HG02943 (cell line): Measurements from ENCODE around the gene RHBDF2.

Experiments used
- ATAC-seq: cut with Tn5 transposase; IDR thresholded peaks from one replicate; pipeline ENCODE4 v1.9.1; 2021; ENCODE audit warnings: mild to moderate bottlenecking, low read depth, moderate library complexity; ENCODE audit not compliant: unreplicated experiment

Gene RHBDF2

DNA sequence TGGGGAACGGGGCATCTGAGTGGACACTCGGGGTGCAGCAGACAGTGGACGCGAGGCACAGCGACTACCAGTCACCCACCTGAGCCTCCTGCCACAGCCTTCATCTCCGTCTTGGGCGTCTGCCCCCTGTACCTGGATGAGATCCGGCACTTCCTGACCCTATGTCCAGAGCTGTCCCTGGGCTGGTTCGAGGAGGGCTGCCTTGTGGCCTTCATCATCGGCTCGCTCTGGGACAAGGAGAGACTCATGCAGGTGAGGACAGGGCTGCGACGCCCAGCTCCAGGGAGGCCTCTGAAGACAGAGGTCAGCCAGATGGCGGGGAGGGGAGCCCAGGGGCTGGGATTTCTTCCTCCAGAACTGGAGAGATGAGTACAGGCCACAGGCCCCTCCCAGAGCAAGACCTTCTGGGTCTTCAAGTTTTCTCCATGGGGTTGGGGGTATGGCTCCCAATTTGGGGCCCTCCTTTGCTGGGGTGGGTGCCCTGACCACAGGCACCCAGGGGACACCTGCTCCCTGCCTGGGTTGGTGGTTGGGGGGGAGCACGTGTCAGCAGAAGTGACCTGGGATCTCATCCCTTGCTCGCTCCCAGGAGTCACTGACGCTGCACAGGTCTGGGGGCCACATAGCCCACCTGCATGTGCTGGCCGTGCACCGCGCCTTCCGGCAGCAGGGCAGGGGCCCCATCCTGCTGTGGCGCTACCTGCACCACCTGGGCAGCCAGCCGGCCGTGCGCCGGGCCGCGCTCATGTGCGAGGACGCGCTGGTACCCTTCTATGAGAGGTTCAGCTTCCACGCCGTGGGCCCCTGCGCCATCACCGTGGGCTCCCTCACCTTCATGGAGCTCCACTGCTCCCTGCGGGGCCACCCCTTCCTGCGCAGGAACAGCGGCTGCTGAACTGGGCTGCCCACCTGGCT is 31.9 kb downstream of the RHBDF2 start:
- no peak for ATAC-seq

DNA sequence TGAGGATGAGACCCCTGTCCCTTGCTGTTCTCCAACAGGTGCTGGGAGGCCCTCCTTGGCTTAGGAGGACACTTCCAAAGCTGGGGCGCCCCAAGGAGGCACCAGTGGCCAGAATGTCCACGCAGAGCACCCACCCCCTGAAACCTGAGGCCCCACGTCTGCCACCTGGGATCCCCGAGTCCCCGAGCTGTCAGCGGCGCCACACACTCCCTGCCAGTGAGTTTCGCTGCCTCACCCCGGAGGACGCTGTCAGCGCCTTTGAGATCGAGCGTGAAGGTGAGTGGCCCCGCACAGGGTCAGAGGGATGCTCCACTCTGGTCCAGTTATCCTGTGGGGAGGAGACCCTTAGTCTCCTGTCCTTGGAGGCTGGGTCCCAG is 32.6 kb downstream of the RHBDF2 start:
- no peak for ATAC-seq

DNA sequence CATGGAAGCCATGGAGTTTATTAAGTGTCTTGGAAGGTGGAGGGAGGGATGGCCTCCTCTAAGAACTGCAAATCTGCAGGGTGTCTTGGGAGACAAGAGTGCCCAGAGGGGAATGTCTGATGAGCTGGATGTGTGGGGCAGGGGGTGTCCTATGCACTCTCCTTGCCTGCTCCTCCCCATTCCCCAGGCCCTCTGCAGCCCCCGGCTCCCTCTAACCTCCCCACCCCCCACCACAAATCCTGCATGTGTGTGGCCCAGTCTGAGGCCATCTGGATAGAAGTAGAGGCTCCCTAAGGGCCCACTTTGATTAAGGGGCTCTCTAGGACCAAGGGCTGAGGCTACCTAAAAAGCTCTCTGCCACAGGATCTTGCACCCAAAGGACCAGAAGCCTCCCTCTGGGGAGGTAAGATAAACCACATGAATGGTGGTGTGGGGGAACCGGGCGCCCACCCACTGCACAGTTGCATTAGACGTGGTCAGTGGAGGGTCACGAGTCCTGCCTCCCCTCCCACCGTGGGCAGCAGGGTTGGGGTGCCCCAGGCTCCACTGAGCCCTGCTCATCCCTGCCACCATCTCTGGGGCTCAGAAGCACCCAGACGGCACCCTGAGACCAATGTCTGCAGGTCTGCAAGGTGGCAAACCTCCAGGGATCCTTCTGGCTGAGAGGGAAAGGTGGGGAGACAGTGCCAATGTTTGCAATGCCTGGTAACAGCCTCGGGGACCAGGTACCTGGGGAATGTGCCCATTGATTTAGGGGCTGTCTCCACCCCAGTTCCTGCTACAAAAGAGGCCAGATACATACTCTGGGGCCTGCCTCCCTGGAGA is 33.2 kb downstream of the RHBDF2 start:
- no peak for ATAC-seq

DNA sequence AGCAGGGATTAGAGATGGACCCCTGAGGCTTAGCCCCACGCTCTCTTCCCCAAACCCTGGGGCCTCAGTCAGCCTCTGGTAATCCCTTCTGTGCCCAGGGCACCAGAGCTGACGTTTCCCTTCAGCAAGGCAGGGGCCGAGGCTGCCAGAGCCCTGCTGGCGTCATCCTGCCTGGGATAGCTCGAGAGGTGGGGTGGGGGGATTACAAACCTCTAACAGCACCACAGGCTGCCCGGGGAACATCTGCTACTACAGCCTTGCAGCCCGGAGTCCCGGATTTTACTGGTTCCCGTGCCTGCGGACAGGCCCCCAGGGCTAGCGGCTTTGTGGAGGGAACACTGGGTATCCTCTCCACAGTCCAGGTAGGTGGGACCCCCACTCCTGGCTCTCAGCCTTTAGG is 33.9 kb downstream of the RHBDF2 start, which contains the start of gene AANAT:
Gene AANAT (plus strand): TSS at position 238 of the 400 bp plus-strand sequence. CDS start 1,144 bp downstream, outside the sequence.
- ATAC-seq, result no peak

- ATAC-seq, result no peak
Observed at GRCh38 chr17:76466775-76467130, 34.5 kb downstream of the RHBDF2 start.

- no peak for ATAC-seq
Observed at GRCh38 chr17:76462556-76463290, 38.5 kb downstream of the RHBDF2 start.

DNA sequence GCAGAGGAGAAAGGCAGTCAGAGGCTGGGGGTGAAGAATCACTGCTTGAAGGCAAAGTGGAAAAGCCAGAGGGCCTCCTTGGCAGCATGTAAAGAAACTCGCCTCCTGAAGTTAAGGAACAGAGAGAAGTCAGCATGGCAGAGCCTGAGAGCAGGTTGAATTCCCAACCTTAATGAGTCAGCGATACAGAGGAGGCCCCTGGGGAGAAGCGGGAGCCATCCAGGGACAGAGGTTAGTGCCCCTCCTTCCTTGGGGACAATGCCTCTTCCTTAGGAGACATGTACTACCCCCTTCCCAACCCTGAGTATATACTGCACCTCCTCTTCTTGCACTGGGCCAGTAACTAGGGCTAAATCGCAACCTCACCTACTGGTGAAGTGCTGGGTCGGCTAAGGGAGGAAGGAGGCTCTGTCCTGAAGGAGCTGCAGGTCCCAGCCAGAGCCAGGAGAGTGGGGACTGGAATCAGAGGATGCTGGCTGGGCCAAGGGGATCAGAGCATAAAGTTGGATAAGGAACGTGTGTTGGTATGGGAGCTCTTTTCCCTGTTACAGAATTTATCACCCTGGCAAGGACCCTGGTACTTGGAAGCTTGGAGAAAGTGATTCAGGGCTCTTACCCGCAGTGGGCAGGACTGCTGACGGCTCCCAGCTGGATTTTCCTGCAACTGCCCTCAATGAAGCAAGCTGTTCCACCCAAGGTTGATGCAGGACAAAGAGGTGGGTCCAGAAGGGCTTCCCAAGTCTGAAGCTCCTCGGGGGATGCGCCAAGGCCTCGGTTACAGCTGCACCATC is 39.3 kb downstream of the RHBDF2 start:
- no peak for ATAC-seq

- ATAC-seq, result no peak
Observed at GRCh38 chr17:76459674-76460073, 41.5 kb downstream of the RHBDF2 start.

DNA sequence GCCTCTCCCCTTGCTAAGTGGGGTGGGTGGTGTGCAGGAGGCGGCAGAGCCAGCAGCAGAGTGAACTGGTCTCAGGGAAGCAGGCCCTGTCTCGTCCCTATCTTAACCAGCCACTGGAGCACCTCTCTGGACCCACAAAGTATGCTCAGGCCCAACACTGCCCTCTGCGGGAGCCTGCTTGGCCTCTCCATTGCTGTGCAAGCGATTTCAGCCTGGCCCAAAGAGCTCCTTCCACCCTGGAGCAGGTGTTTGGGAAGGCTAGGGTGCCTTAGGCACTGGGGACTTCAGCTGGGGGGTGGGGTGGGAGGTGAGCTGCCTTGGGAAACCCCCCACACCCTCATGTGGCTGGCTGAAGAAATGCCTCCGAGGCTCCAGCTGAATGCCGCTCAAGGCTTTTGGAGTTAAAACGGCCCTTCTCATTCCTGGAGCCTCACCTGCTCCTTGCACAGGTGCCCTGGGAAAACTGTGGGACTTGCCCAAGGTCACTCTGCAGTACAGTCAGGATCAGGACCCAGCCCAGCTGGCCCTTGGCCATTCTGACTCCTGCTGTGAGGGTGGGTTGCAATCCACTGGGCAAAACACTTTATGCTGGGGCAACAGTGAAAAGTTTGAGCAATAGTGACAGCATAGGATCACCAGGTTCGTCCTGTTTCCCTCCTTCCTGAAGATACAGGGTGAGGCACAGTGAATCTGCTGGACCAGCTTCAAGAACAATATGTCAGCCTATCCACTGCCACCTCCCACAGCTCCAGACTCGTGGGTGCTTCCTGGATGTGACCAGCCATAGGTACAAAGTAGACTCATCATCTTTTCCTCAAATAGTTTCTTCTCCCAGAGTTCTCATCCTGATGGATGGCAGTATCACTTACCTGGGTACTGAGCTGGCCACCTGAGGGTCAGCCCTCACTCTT is 42.4 kb downstream of the RHBDF2 start:
- ATAC-seq, result no peak

- ATAC-seq, result no peak
Observed at GRCh38 chr17:76453431-76453743, 47.8 kb downstream of the RHBDF2 start.

DNA sequence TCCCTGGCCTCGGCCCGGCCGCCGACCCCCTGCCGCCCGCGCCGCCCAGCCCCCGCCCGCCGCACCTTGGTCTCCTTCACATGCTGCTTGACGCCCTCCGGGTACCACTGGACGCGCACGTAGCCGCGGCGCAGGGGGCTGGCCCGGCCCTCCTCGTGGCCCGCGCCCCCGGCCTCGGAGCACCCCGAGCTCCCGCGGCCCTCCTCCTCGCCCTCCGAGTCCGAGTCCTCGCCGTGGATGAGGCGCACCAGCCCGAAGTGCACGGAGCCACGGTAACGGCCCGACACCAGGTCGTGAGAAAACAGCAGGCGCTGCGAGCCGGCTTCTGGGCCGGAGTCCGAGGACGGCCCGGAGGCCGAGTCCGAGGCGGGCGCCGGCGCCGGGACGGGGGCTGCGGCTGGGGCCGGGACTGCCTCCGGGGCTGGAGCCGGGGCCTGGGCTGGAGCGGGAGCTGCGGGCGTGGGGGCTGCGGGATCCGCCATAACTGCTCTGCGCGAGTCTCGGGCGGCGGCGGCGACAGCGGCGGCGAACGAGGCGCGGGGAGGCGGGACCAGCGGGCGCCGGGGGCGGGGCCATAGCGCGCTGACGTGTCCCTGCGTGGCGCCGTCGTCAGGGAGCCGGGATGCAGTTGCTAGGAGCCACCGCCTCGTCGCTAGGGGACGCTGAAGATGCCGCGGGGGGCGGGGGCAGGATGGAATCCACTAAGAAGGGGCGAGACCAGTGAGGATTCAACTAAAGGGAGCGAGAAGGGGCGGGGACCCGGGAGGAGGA is 48.4 kb downstream of the RHBDF2 start, which contains the start of gene UBE2O:
Gene UBE2O (minus strand): TSS at position 493 of the 771 bp plus-strand sequence. CDS start 11 bp downstream, at position 482.
- ATAC-seq, result no peak

- ATAC-seq, result no peak
Observed at GRCh38 chr17:76452127-76452659, 49.0 kb downstream of the RHBDF2 start.

GRCh38 chr17:76451506-76451905 is 49.7 kb downstream of the RHBDF2 start:
- ATAC-seq, result no peak

DNA sequence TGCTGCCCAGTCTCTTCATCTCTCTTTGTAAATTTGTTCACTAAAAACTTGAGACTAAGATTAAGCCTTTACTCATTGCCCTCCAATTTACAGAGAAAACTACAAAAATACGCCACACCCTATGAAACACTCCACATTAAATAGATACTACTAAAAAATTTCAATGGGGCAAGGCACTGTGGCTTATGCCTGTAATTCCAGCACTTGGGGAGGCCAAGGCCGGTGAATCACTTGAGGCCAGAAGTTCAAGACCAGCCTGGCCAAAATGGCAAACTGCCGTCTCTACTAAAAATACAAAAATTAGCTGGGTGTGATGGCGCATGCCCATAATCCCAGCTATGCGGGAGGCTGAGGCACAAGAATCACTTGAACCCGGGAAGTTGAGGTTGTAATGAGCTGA is 52.1 kb downstream of the RHBDF2 start:
- no peak for ATAC-seq

DNA sequence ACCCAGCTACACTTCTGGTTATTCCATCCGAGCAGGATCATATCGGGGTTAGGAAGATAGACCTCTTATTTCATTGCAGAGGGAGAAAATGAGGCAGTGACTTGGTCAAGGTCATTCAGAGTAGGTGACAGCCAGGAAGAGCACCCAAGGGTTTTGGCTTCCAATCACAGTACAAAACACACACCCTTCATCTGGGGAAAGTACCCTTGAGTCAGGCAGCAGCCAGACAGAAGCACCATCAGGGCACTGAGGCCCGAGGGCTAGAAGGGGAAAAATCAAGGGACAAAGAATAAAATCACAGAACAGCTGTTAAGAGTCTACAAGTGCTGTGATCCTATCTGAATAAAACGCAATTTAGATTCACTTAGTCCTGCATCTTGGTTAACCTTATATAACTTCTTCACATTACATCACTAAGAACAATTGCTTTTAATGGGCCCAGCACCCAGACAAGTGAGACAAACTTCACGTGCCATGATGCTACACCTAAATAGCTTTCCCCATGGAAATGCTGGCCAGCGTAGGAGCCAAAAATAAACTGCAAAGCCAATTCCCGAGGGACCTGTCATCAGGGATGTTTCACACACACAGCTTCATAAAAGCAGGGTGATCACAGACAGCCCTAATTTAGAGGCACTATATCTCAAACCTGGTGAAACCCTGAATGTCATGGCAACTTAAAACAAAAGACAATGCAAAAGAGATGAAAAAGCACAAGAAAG is 53.1 kb downstream of the RHBDF2 start:
- no peak for ATAC-seq

- no peak for ATAC-seq
Observed at GRCh38 chr17:76446449-76447231, 54.6 kb downstream of the RHBDF2 start.
